Esophagus squamous epithelium (tissue), 4 donors: Measurements from ENCODE around the gene SKIC2.

ENCODE experiments used
- CTCF ChIP-seq, 6 experiments: fragments of 450-650 bp in 4 of 6; fragments of 200-600 bp in 2 of 6; sonication (generic) in 2 of 6; IDR thresholded peaks; one replicate each; pipeline ENCODE4 v1.5.1; 2016 to 2019; ENCODE audit warnings: antibody characterized with exemption in 6 of 6, mild to moderate bottlenecking in 4 of 6, moderate library complexity in 4 of 6
- POLR2A ChIP-seq, 4 donors: fragments of 450-650 bp; IDR thresholded peaks; one replicate each; pipeline ENCODE4 v1.6.1; 2017; ENCODE audit warnings: antibody characterized with exemption in 4 of 4, mild to moderate bottlenecking in 4 of 4, moderate library complexity in 3 of 4

GRCh38 chr6:31979238-31979898 is 20.4 kb downstream of the SKIC2 start:
- TF ChIP-seq CTCF (IDR thresholded peaks at IDR 0.05) (no peak), POLR2A (IDR thresholded peaks at IDR 0.05) (no peak)
